Ovary (tissue), 9 donors: Measurements from ENCODE around the gene RAB6A. TPM values are rescaled to one million over a fixed set of nuclear protein-coding genes. Genes with fewer than 3 reads are reported as not detected.

ENCODE experiments used
- DNase-seq, 5 donors: peaks; one replicate each; pipeline ENCODE4 v3.0.0-alpha.2; 2019 to 2020
- H3K27ac ChIP-seq, 2 donors: fragments of 200-600 bp; one replicate each; pipeline versions ENCODE4 v1.5.1 to v1.8.0; 2019 to 2022
- H3K27me3 ChIP-seq: fragments of 200-600 bp; one replicate; pipeline ENCODE4 v1.8.0; 2022
- H3K36me3 ChIP-seq: fragments of 200-600 bp; sonication (generic); one replicate; pipeline ENCODE4 v1.5.1; 2019
- H3K4me1 ChIP-seq: one replicate; pipeline ENCODE4 v1.8.1; 2013; ENCODE audit warnings: mild to moderate bottlenecking, moderate library complexity; ENCODE audit not compliant: insufficient read depth
- H3K4me3 ChIP-seq: fragments of 200-600 bp; sonication (generic); one replicate; pipeline ENCODE4 v1.5.1; 2017
- H3K9me3 ChIP-seq, 2 donors: fragments of 200-600 bp in 1 of 2; sonication (generic) in 1 of 2; one replicate each; pipeline versions ENCODE4 v1.5.1 to v1.8.1; 2013 to 2019; ENCODE audit warnings: mild to moderate bottlenecking in 1 of 2, moderate library complexity in 1 of 2
- EP300 ChIP-seq: sonication (generic); formaldehyde crosslinking; IDR thresholded peaks from one replicate; pipeline ENCODE4 v1.6.1; 2017; ENCODE audit warnings: antibody characterized with exemption
- POLR2A ChIP-seq: fragments of 450-650 bp; IDR thresholded peaks from one replicate; pipeline ENCODE4 v1.6.1; 2017; ENCODE audit warnings: antibody characterized with exemption, mild to moderate bottlenecking, moderate library complexity
- WGBS, 3 donors: extraction: QIAGEN DNeasy Blood & Tissue Kit in 1 of 3; methylation state at CpG; one replicate each; pipeline versions ENCODE4 v1.1.5 to v1.1.7; 2013 to 2017; 5-methylcytosine and 5-hydroxymethylcytosine counted together
- intact Hi-C, 4 donors: fragments of 100-400 bp; cut with DNase I; formaldehyde crosslinking; loops; one replicate each; pipeline versions ENCODE4 v1.11.0 to v1.15.1; 2022 to 2023
- polyA plus RNA-seq, 2 donors: library from polyadenylated mRNA; stranded (reverse); fragments of 200-250 nt in 1 of 2; fragments of 350-450 nt in 1 of 2; fragmentation: Illumina TruSeq in 1 of 2; extraction: RNeasy Lipid Tissue Mini Kit (QIAGEN cat#74804) in 1 of 2; gene quantifications; one replicate each; pipeline ENCODE4 v1.2.3, GENCODE V29; 2013 to 2014
- total RNA-seq, 7 donors: library from RNA; depleted of rRNA in 2 of 7; stranded (reverse); fragments of >200 nt in 2 of 7; fragmentation: NEBNext Ultra II Directional in 3 of 7; extraction: Animal tissue kit (Norgen Biotek cat#: 25700) in 3 of 7; gene quantifications; one replicate each; pipeline versions ENCODE4 v1.1.0 to v1.2.4, GENCODE V29; 2016 to 2023
- TF ChIP-seq, protein P1 (sequence below), 3 donors: fragments of 450-650 bp in 2 of 3; fragments of 200-600 bp in 1 of 3; IDR thresholded peaks; one replicate each; pipeline versions ENCODE4 v1.5.1 to v1.8.0; 2016 to 2022; ENCODE audit warnings: antibody characterized with exemption in 3 of 3, mild to moderate bottlenecking in 1 of 3
- donor health status: DM: no; HTN: no; CAD: no; lungs with moderate emphysema.
- donor health status: DM: no; HTN: no; CAD: no.
- donor health status: Bipolar disorder and iron deficiency.
- donor health status: DM: yes; HTN: yes; CAD: no.
- donor health status: DM: no; HTN: no; CAD: no.
- donor health status: DM: yes; HTN: yes; CAD: no.

RAB6A gene
- total and polyA plus RNA-seq, 9 donors, result 55.9 to 128 (median 102) TPM

- Histone ChIP-seq H3K27me3 (no peaks in the 10 kb centered on the region), H3K4me3 (no peak overlapping the region), H3K4me1 (peaks cover 16% of the 10 kb centered on the region), H3K9me3 (no peaks in the 10 kb centered on the region), H3K36me3 (no peaks in the 10 kb centered on the region), H3K27ac (no peak overlapping the region)
- DNase-seq, result no peak
- 68 to 78% (median 71%) methylated on average over 5 of the region's 5 CpGs for WGBS, 3 donors
- TF ChIP-seq, protein P1, sequence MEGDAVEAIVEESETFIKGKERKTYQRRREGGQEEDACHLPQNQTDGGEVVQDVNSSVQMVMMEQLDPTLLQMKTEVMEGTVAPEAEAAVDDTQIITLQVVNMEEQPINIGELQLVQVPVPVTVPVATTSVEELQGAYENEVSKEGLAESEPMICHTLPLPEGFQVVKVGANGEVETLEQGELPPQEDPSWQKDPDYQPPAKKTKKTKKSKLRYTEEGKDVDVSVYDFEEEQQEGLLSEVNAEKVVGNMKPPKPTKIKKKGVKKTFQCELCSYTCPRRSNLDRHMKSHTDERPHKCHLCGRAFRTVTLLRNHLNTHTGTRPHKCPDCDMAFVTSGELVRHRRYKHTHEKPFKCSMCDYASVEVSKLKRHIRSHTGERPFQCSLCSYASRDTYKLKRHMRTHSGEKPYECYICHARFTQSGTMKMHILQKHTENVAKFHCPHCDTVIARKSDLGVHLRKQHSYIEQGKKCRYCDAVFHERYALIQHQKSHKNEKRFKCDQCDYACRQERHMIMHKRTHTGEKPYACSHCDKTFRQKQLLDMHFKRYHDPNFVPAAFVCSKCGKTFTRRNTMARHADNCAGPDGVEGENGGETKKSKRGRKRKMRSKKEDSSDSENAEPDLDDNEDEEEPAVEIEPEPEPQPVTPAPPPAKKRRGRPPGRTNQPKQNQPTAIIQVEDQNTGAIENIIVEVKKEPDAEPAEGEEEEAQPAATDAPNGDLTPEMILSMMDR (IDR thresholded peaks at IDR 0.05), result no peak
- TF ChIP-seq POLR2A (no peak), EP300 (no peak)
- intact Hi-C loops, result no loop called here
Measured at GRCh38 chr11:73750228-73750627, 10.6 kb downstream of the RAB6A start.

- no peak for DNase-seq
- Histone ChIP-seq H3K4me1 (peaks cover 14% of the 10 kb centered on the region), H3K9me3 (no peaks in the 10 kb centered on the region), H3K4me3 (no peak overlapping the region), H3K27ac (no peak overlapping the region), H3K27me3 (no peaks in the 10 kb centered on the region), H3K36me3 (no peaks in the 10 kb centered on the region)
- intact Hi-C loops, result no loop called here
- TF ChIP-seq EP300 (no peak), POLR2A (no peak)
- TF ChIP-seq, protein P1 (IDR thresholded peaks at IDR 0.05), result no peak
- WGBS, 3 donors, result 73 to 80% (median 75%) methylated on average over 7 of the region's 7 CpGs
Measured at GRCh38 chr11:73749118-73749517, 11.8 kb downstream of the RAB6A start.

DNA sequence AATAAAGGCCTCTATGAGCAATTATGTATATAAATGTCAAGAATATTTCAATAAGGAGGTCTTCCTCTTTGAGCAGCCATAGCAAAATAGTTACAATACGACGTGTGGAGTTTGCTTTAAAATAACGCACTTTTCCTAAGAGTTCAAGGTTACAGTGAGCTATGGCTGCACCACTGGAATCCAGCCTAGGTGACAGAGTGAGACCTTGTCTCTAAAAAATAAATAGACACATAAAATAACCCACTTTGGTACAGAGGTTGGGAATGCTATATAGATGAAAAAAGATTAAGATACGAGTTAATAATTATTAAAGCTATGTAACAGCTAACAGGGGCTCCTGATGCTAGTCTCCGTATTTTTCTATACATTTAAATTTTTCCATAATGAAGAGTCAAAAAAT lies 12.6 kb downstream of the RAB6A start:
- intact Hi-C loops, result no loop called here
- Histone ChIP-seq H3K27me3 (no peaks in the 10 kb centered on the region), H3K27ac (no peak overlapping the region), H3K36me3 (no peaks in the 10 kb centered on the region), H3K9me3 (no peaks in the 10 kb centered on the region), H3K4me1 (peaks cover 14% of the 10 kb centered on the region), H3K4me3 (no peak overlapping the region)
- TF ChIP-seq POLR2A (no peak), EP300 (no peak)
- TF ChIP-seq, protein P1 (IDR thresholded peaks at IDR 0.05), result no peak
- no peak for DNase-seq
- 55 to 67% (median 60%) methylated on average over 5 of the region's 5 CpGs for WGBS, 3 donors

GRCh38 chr11:73747762-73748161 lies 13.1 kb downstream of the RAB6A start:
- Histone ChIP-seq H3K36me3 (no peaks in the 10 kb centered on the region), H3K4me3 (no peak overlapping the region), H3K27me3 (no peaks in the 10 kb centered on the region), H3K9me3 (no peaks in the 10 kb centered on the region), H3K4me1 (peaks cover 9% of the 10 kb centered on the region), H3K27ac (no peak overlapping the region)
- no peak for DNase-seq
- no peak for TF ChIP-seq POLR2A
- 17 to 31% (median 17%) methylated on average over 3 of the region's 3 CpGs for WGBS, 3 donors
- intact Hi-C loops, result no loop called here

DNA sequence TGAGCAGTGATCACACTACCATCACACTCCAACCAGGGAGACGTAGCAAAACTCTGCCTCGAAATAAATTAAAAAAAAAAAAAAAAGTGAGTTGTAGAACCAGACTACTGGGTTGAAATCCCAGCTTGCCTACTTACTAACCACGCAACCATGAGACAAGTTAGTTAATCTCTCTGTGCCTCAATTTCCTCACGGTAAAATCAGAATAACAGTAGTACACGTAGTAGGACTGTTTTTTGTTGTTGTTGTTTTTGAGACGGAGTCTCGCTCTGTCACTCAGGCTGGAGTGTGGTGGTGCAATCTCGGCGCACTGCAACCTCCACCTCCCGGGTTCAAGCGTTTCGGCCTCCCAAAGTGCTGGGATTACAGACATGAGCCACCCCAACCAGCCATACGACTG lies 14.2 kb downstream of the RAB6A start:
- WGBS, 3 donors, result 94 to 96% (median 95%) methylated on average over 13 of the region's 13 CpGs
- intact Hi-C loops, result no loop called here
- peaks cover 7% of the 10 kb centered on the region for H3K4me1 ChIP-seq

More for the DNA sequence above, 14.2 kb downstream of the RAB6A start:
- Histone ChIP-seq H3K27ac (no peak overlapping the region), H3K27me3 (no peaks in the 10 kb centered on the region), H3K4me3 (no peak overlapping the region), H3K36me3 (no peaks in the 10 kb centered on the region), H3K9me3 (no peaks in the 10 kb centered on the region)
- no peak for TF ChIP-seq EP300
- no peak for DNase-seq
